Left lung (tissue), 10 donors: Measurements from ENCODE around the gene APRT. TPM values are rescaled to one million over a fixed set of nuclear protein-coding genes. Genes with fewer than 3 reads are reported as not detected.

Experiments
- ATAC-seq: fragments of 200-7000 bp; cut with Tn5 transposase; one replicate; pipeline ENCODE4 v1.9.1; 2020; ENCODE audit warnings: moderate library complexity
- DNase-seq, 4 donors: peaks; one replicate each; pipeline ENCODE4 v3.0.0-alpha.2; 2013 to 2020
- H3K27ac ChIP-seq, 2 donors: fragments of 200-600 bp; sonication (generic) in 1 of 2; one replicate each; pipeline versions ENCODE4 v1.5.0 to v1.8.0; 2020 to 2021
- H3K27me3 ChIP-seq, 2 donors: fragments of 200-600 bp; sonication (generic) in 1 of 2; one replicate each; pipeline versions ENCODE4 v1.5.0 to v1.8.0; 2020 to 2021
- H3K36me3 ChIP-seq, 2 donors: fragments of 200-600 bp; sonication (generic) in 1 of 2; one replicate each; pipeline versions ENCODE4 v1.5.0 to v1.8.0; 2020 to 2021
- H3K4me1 ChIP-seq, 2 donors: fragments of 200-600 bp; one replicate each; pipeline ENCODE4 v1.8.0; 2021
- H3K4me3 ChIP-seq, 2 donors: fragments of 200-600 bp; sonication (generic) in 1 of 2; one replicate each; pipeline versions ENCODE4 v1.5.0 to v1.8.0; 2020 to 2021; ENCODE audit warnings: mild to moderate bottlenecking in 1 of 2
- H3K9me3 ChIP-seq, 2 donors: fragments of 200-600 bp; sonication (generic) in 1 of 2; one replicate each; pipeline versions ENCODE4 v1.5.0 to v1.8.0; 2020 to 2021
- CTCF ChIP-seq, 2 donors: fragments of 200-600 bp; sonication (generic) in 1 of 2; IDR thresholded peaks; one replicate each; pipeline versions ENCODE4 v1.5.0 to v1.8.0; 2021; ENCODE audit warnings: antibody characterized with exemption in 2 of 2
- intact Hi-C, 2 donors: fragments of 100-400 bp; cut with DNase I; formaldehyde crosslinking; loops; one replicate each; pipeline versions ENCODE4 v1.11.2 to v1.14.2; 2022
- polyA plus RNA-seq, 6 donors: library from polyadenylated mRNA; unstranded; fragments of 120-200 nt; gene quantifications; one replicate each; pipeline ENCODE4 v1.2.1, GENCODE V29; 2013; ENCODE audit not compliant: insufficient read length in 6 of 6
- total RNA-seq, 2 donors: library from RNA; stranded (reverse); fragmentation: NEBNext Ultra II Directional; extraction: Animal tissue kit (Norgen Biotek cat#: 25700); gene quantifications; one replicate each; pipeline ENCODE4 v1.2.1, GENCODE V29; 2021
- donor health status: DM: no; HTN: yes; CAD: no.
- donor health status: DM: no; HTN: no; CAD: no.

The APRT gene
- total and polyA plus RNA-seq, 8 donors, result 69.9 to 161 (median 96.8) TPM

GRCh38 chr16:88855176-88855575 is 43.4 kb upstream of the APRT start:
- Histone ChIP-seq H3K27ac (peak overlapping the region in 1 of 2 donors; percentile 83), H3K36me3 (peaks cover 0 to 32% of the 10 kb centered on the region in 2 donors), H3K27me3 (no peaks in the 10 kb centered on the region), H3K9me3 (no peaks in the 10 kb centered on the region), H3K4me1 (peaks cover 21 to 69% of the 10 kb centered on the region in 2 donors), H3K4me3 (peak overlapping the region in 1 of 2 donors; percentile 100)
- ATAC-seq, result no peak
- DNase-seq, result no peak
- TF ChIP-seq CTCF (IDR thresholded peaks at IDR 0.05), result no peak
- intact Hi-C loops, result no loop called here

GRCh38 chr16:88854306-88855111 is 42.8 kb upstream of the APRT start:
- no peak for TF ChIP-seq CTCF (IDR thresholded peaks at IDR 0.05)
- DNase-seq (no peak), ATAC-seq (no peak)
- Histone ChIP-seq H3K9me3 (no peaks in the 10 kb centered on the region), H3K4me1 (peaks cover 21 to 68% of the 10 kb centered on the region in 2 donors), H3K36me3 (peaks cover 0 to 32% of the 10 kb centered on the region in 2 donors), H3K4me3 (peak overlapping the region in 1 of 2 donors; percentile 4), H3K27me3 (no peaks in the 10 kb centered on the region), H3K27ac (peak overlapping the region in 1 of 2 donors; percentile 83)
- intact Hi-C loops, result no loop called here

GRCh38 chr16:88853325-88853941 is 41.7 kb upstream of the APRT start:
- DNase-seq (peak in 1 of 4 donors; percentile 47), ATAC-seq (no peak)
- Histone ChIP-seq H3K27me3 (no peaks in the 10 kb centered on the region), H3K4me3 (no peak overlapping the region), H3K36me3 (peaks cover 0 to 29% of the 10 kb centered on the region in 2 donors), H3K27ac (peak overlapping the region in 1 of 2 donors; percentile 83), H3K4me1 (peaks cover 21 to 57% of the 10 kb centered on the region in 2 donors), H3K9me3 (no peaks in the 10 kb centered on the region)
- TF ChIP-seq CTCF (IDR thresholded peaks at IDR 0.05), result no peak
- intact Hi-C loops, result no loop called here

GRCh38 chr16:88851616-88852015 is 39.9 kb upstream of the APRT start:
- no peak for DNase-seq

More at GRCh38 chr16:88851616-88852015, 39.9 kb upstream of the APRT start:
- peaks cover 0 to 40% of the 10 kb centered on the region in 2 donors for H3K36me3 ChIP-seq
- no peak overlapping the region for H3K27ac ChIP-seq
- H3K9me3 ChIP-seq, result no peaks in the 10 kb centered on the region
- no peak overlapping the region for H3K4me3 ChIP-seq
- intact Hi-C loops, result no loop called here
- ATAC-seq, result no peak
- no peaks in the 10 kb centered on the region for H3K27me3 ChIP-seq
- H3K4me1 ChIP-seq, result peaks cover 12 to 46% of the 10 kb centered on the region in 2 donors
- TF ChIP-seq CTCF (IDR thresholded peaks at IDR 0.05), result no peak
